OCI-LY3 (cell line): ENCODE data around the gene HES4.

Experiments
- H2AFZ ChIP-seq: fragments of 200-600, 300-600 bp; shearing (Covaris generic); 2 replicates; pipeline ENCODE4 v1.6.0; 2014; ENCODE audit warnings: antibody characterized with exemption, low read depth, low read length
- H3K27ac ChIP-seq: fragments of 200-600, 300-600 bp; sonication (generic); 2 replicates; pipeline ENCODE4 v1.5.1; 2014; ENCODE audit warnings: mild to moderate bottlenecking, low read length, moderate library complexity, mixed read lengths
- H3K27me3 ChIP-seq: fragments of 200-600, 300-600 bp; sonication (generic); 2 replicates; pipeline ENCODE4 v1.6.1; 2014; ENCODE audit warnings: low read depth, low read length, mixed read lengths
- H3K36me3 ChIP-seq: fragments of 200-600, 300-600 bp; sonication (generic); replicated peaks from 2 replicates; pipeline ENCODE3; 2014; ENCODE audit warnings: low read depth, low read length, mixed read lengths
- H3K4me1 ChIP-seq: fragments of 300-600, 200-600 bp; sonication (generic); 2 replicates; pipeline ENCODE4 v1.6.1; 2014; ENCODE audit warnings: low read length, mixed read lengths
- H3K4me2 ChIP-seq: fragments of 200-600, 300-600 bp; sonication (generic); 2 replicates; pipeline ENCODE4 v1.6.1; 2014; ENCODE audit warnings: low read length, mixed read lengths
- H3K4me3 ChIP-seq: fragments of 300-600, 200-600 bp; sonication (generic); 2 replicates; pipeline ENCODE4 v1.5.1; 2014; ENCODE audit warnings: antibody characterized with exemption, mild to moderate bottlenecking, low read length, moderate library complexity
- H3K79me2 ChIP-seq: fragments of 300-600, 200-600 bp; shearing (Covaris generic); 2 replicates; pipeline ENCODE4 v1.6.1; 2014; ENCODE audit warnings: mild to moderate bottlenecking, low read length, mixed read lengths
- H3K9ac ChIP-seq: fragments of 300-600, 200-600 bp; shearing (Covaris generic); 2 replicates; pipeline ENCODE4 v1.6.0; 2014; ENCODE audit warnings: mild to moderate bottlenecking, low read length, moderate library complexity
- H3K9me3 ChIP-seq: fragments of 200-600, 300-600 bp; shearing (Covaris generic); 2 replicates; pipeline ENCODE4 v1.6.1; 2014; ENCODE audit warnings: low read length, mixed read lengths; ENCODE audit not compliant: insufficient read depth
- H4K20me1 ChIP-seq: fragments of 200-600, 300-600 bp; sonication (generic); 2 replicates; pipeline ENCODE4 v1.6.1; 2016; ENCODE audit warnings: low read length, mixed read lengths; ENCODE audit not compliant: insufficient read depth
- EZH2phosphoT487 ChIP-seq: fragments of 200-600 bp; shearing (Covaris generic); IDR thresholded peaks from 2 replicates; pipeline ENCODE4 v1.6.1; 2018; ENCODE audit warnings: antibody characterized with exemption, mixed run types, low read depth
- TF ChIP-seq, protein P1 (sequence below): fragments of 200-600, 300-600 bp; sonication (generic); IDR thresholded peaks from 2 replicates; pipeline ENCODE4 v1.5.1; 2014; ENCODE audit warnings: antibody characterized with exemption, low read length, low read depth

Gene HES4

GRCh38 chr1:954927-955326, 45.0 kb downstream of the HES4 start:
- peaks cover 17% of the 10 kb centered on the region for H4K20me1 ChIP-seq
- H3K27me3 ChIP-seq, result no peaks in the 10 kb centered on the region
- no peaks in the 10 kb centered on the region for H3K9me3 ChIP-seq
- H3K79me2 ChIP-seq, result peaks cover 25% of the 10 kb centered on the region
- no peak for TF ChIP-seq EZH2phosphoT487
- TF ChIP-seq, protein P1, sequence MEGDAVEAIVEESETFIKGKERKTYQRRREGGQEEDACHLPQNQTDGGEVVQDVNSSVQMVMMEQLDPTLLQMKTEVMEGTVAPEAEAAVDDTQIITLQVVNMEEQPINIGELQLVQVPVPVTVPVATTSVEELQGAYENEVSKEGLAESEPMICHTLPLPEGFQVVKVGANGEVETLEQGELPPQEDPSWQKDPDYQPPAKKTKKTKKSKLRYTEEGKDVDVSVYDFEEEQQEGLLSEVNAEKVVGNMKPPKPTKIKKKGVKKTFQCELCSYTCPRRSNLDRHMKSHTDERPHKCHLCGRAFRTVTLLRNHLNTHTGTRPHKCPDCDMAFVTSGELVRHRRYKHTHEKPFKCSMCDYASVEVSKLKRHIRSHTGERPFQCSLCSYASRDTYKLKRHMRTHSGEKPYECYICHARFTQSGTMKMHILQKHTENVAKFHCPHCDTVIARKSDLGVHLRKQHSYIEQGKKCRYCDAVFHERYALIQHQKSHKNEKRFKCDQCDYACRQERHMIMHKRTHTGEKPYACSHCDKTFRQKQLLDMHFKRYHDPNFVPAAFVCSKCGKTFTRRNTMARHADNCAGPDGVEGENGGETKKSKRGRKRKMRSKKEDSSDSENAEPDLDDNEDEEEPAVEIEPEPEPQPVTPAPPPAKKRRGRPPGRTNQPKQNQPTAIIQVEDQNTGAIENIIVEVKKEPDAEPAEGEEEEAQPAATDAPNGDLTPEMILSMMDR, result no peak
- H3K36me3 ChIP-seq, result peaks cover 42% of the 10 kb centered on the region
- H3K4me1 ChIP-seq, result peaks cover 9% of the 10 kb centered on the region
- no peak overlapping the region for H3K9ac ChIP-seq
- H3K4me2 ChIP-seq, result no peak overlapping the region
- no peak overlapping the region for H3K27ac ChIP-seq
- H3K4me3 ChIP-seq, result no peak overlapping the region
- H2AFZ ChIP-seq, result no peak overlapping the region

DNA sequence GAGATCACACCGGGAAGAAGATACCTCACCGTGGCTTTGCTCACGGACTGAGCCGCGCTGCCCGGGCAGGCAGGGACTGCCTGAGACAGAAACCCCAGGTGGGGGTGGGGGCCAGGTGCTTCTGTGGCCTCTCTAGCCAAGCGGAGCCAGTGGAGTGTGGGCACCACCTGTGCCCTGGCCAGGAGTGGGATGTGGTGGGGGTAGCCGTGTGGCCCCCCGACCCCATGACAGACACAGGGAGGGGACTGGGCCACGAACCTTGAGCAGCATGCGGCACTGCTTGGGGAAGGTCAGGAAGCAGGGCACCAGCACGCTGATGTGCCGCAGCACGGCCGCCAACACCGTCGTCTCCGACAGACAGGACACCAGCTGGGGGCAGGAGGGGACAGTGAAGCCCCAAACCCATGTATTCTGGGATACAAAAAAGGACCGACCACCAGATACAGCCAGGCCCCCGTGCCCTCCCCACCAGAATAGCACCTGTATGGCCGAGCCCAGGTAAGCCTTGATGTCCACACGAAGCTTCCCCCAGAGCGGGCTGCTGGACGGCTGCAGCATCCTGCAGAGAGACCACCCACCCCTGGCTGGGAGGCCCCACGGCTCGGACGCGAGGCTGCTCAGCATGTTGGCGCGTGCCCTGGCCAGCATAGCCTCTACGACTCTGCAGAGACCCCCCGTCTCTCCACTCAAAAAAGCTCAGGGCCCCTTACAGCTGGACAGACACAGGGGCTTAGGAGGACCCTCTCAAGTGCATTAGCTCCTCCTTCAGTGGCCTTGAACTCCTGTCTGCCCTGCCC, 46.2 kb downstream of the HES4 start:
- no peaks in the 10 kb centered on the region for H3K27me3 ChIP-seq
- TF ChIP-seq EZH2phosphoT487, result no peak
- TF ChIP-seq, protein P1, result no peak
- H3K4me3 ChIP-seq, result no peak overlapping the region
- no peaks in the 10 kb centered on the region for H3K9me3 ChIP-seq
- peaks cover 6% of the 10 kb centered on the region for H3K4me1 ChIP-seq
- peaks cover 26% of the 10 kb centered on the region for H4K20me1 ChIP-seq
- H3K4me2 ChIP-seq, result no peak overlapping the region
- H3K36me3 ChIP-seq, result peaks cover 46% of the 10 kb centered on the region
- peaks cover 21% of the 10 kb centered on the region for H3K79me2 ChIP-seq
- H3K9ac ChIP-seq, result no peak overlapping the region
- no peak overlapping the region for H2AFZ ChIP-seq
- H3K27ac ChIP-seq, result no peak overlapping the region

DNA sequence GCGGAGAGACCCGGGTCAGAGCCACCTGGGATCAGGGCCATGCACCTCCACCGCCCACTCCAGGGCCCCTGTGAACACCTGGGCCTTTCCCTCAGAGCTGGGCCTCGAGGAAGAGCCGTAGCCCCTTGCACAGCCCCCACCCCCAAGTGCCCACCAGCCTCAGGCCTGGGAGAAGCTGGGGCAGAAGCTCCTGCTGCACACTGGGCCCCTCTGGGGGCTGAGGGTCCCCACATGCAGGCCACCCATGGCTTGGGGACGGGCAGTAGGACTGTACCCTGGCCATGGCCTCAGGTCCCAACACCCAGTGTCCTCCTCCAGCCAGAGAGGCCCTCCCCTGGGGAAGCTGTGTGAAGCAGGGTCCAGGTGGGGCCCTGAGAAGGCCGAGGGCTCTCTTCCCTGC, 47.3 kb downstream of the HES4 start:
- no peaks in the 10 kb centered on the region for H3K9me3 ChIP-seq
- H4K20me1 ChIP-seq, result peaks cover 24% of the 10 kb centered on the region
- H3K79me2 ChIP-seq, result peaks cover 10% of the 10 kb centered on the region
- no peak overlapping the region for H3K9ac ChIP-seq
- no peak overlapping the region for H2AFZ ChIP-seq
- TF ChIP-seq EZH2phosphoT487, result no peak
- TF ChIP-seq, protein P1, result no peak
- H3K4me1 ChIP-seq, result peaks cover 2% of the 10 kb centered on the region
- no peaks in the 10 kb centered on the region for H3K27me3 ChIP-seq
- peaks cover 50% of the 10 kb centered on the region for H3K36me3 ChIP-seq
- no peak overlapping the region for H3K4me2 ChIP-seq
- no peak overlapping the region for H3K4me3 ChIP-seq
- H3K27ac ChIP-seq, result no peak overlapping the region

DNA sequence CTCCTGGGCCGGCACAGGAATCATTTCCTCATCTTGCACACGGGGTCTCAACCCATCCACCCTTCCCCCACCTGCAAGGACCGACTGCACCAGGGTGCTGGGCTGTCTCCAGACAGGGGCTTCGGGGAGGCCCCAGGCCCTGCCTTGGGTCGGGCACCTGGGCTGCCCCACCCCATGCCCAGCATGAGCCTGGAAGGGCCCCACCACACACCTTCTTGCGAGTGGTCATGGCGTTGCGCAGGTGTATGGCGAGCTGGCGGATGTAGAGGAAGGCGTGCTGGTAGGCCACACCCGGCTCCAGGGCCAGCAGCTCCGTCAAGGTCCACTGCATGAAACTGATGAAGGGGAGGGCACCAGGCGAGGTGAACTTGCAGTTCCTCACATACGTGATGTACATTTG, 47.7 kb downstream of the HES4 start:
- Histone ChIP-seq H3K4me1 (no peaks in the 10 kb centered on the region), H3K9ac (no peak overlapping the region), H3K9me3 (no peaks in the 10 kb centered on the region), H3K4me3 (no peak overlapping the region), H3K4me2 (no peak overlapping the region), H3K79me2 (peaks cover 6% of the 10 kb centered on the region), H3K27me3 (no peaks in the 10 kb centered on the region), H2AFZ (no peak overlapping the region), H3K27ac (no peak overlapping the region), H4K20me1 (peaks cover 23% of the 10 kb centered on the region), H3K36me3 (peaks cover 52% of the 10 kb centered on the region)
- TF ChIP-seq, protein P1, result no peak
- TF ChIP-seq EZH2phosphoT487, result no peak
